Ectodermal cell (in vitro differentiated cells): ENCODE data around the gene NLGN2.
A peak's percentile ranks its signal among the peaks of the same experiment; 100 is the strongest.

ENCODE experiments used
- H3K27ac ChIP-seq: 2 replicates; pipeline ENCODE4 v1.7.0; 2013; ENCODE audit warnings: mild to moderate bottlenecking, low read depth, low read length; ENCODE audit not compliant: insufficient read depth, poor library complexity, severe bottlenecking
- H3K27me3 ChIP-seq: 2 replicates; pipeline ENCODE4 v1.7.0; 2013; ENCODE audit warnings: mild to moderate bottlenecking, low read length; ENCODE audit not compliant: insufficient read depth, control insufficient read depth, poor library complexity, severe bottlenecking
- H3K36me3 ChIP-seq: one replicate; pipeline ENCODE4 v1.7.0; 2013; ENCODE audit warnings: low read length; ENCODE audit not compliant: control insufficient read depth, insufficient read depth
- H3K4me1 ChIP-seq: one replicate; pipeline ENCODE4 v1.7.0; 2013; ENCODE audit warnings: low read length; ENCODE audit not compliant: control insufficient read depth, insufficient read depth
- H3K4me3 ChIP-seq: 2 replicates; pipeline ENCODE4 v1.7.0; 2013; ENCODE audit warnings: low read depth, low read length, control low read depth; ENCODE audit not compliant: insufficient read depth
- H3K9me3 ChIP-seq: 2 replicates; pipeline ENCODE4 v1.7.0; 2013; ENCODE audit warnings: mild to moderate bottlenecking, low read length, moderate library complexity; ENCODE audit not compliant: control insufficient read depth
- WGBS, 2 experiments: methylation state at CpG; one replicate each; pipeline ENCODE4 v1.1.7; 2013; ENCODE audit warnings: missing lambda C conversion rate in 2 of 2; 5-methylcytosine and 5-hydroxymethylcytosine counted together

NLGN2 gene

GRCh38 chr17:7379134-7379533 lies 28.5 kb upstream of the NLGN2 start:
- Histone ChIP-seq H3K27me3 (peaks cover 50% of the 10 kb centered on the region), H3K27ac (no peak overlapping the region), H3K4me3 (no peak overlapping the region), H3K36me3 (no peaks in the 10 kb centered on the region), H3K4me1 (no peaks in the 10 kb centered on the region), H3K9me3 (no peaks in the 10 kb centered on the region)
- 89 to 92% methylated on average over 2 of the region's 3 CpGs for WGBS, 2 experiments

- H3K9me3 ChIP-seq, result no peaks in the 10 kb centered on the region
- no peak overlapping the region for H3K27ac ChIP-seq
- WGBS, 2 experiments, result 85 to 86% methylated on average over 7 of the region's 7 CpGs
- H3K4me3 ChIP-seq, result peak overlapping the region; percentile 42
- H3K27me3 ChIP-seq, result peaks cover 57% of the 10 kb centered on the region
- peaks cover 4% of the 10 kb centered on the region for H3K4me1 ChIP-seq
- no peaks in the 10 kb centered on the region for H3K36me3 ChIP-seq
Observed at GRCh38 chr17:7380321-7380720, 27.3 kb upstream of the NLGN2 start.

GRCh38 chr17:7380855-7381683 lies 26.6 kb upstream of the NLGN2 start, which contains the start of gene TNK1:
Gene TNK1 (plus strand): TSS chr17:7381089. CDS start chr17:7382927, 1,838 bp downstream.
- WGBS, 2 experiments, result 4% methylated on average over 48 to 52 of the region's 52 CpGs
- H3K4me3 ChIP-seq, result peak within 1 kb of the TSS; percentile 42
- H3K27me3 ChIP-seq, result peaks cover 57% of the 10 kb centered on the region
- no peaks in the 10 kb centered on the region for H3K9me3 ChIP-seq
- peaks cover 4% of the 10 kb centered on the region for H3K4me1 ChIP-seq
- H3K27ac ChIP-seq, result no peak within 1 kb of the TSS
- H3K36me3 ChIP-seq, result no peaks in the 10 kb centered on the region

DNA sequence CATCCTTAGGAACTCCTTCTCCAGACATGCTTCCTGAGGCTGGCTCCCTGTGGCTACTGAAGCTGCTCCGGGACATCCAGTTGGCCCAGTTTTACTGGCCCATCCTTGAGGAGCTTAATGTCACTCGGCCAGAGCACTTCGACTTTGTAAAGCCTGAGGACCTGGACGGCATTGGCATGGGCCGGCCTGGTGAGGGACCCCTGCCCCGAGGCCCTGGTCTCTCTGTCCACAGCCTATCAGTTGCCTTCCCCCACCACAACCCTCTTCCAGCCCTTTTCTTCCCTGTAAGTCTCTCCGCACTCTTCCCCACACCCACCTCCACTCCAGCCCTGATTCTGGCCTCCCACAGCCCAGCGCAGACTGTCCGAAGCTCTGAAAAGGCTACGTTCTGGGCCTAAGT lies 24.7 kb upstream of the NLGN2 start:
- Histone ChIP-seq H3K4me3 (no peak overlapping the region), H3K27me3 (peaks cover 57% of the 10 kb centered on the region)
- 89% methylated on average over 10 of the region's 10 CpGs for WGBS, 2 experiments

GRCh38 chr17:7383371-7383741 lies 24.3 kb upstream of the NLGN2 start:
- 90 to 91% methylated on average over 11 of the region's 11 CpGs for WGBS, 2 experiments
- Histone ChIP-seq H3K27ac (no peak overlapping the region), H3K4me1 (peaks cover 4% of the 10 kb centered on the region), H3K36me3 (no peaks in the 10 kb centered on the region), H3K27me3 (peaks cover 57% of the 10 kb centered on the region), H3K9me3 (no peaks in the 10 kb centered on the region), H3K4me3 (no peak overlapping the region)

More for the DNA sequence above, 24.7 kb upstream of the NLGN2 start:
- no peak overlapping the region for H3K27ac ChIP-seq
- H3K36me3 ChIP-seq, result no peaks in the 10 kb centered on the region
- H3K4me1 ChIP-seq, result peaks cover 4% of the 10 kb centered on the region
- no peaks in the 10 kb centered on the region for H3K9me3 ChIP-seq

DNA sequence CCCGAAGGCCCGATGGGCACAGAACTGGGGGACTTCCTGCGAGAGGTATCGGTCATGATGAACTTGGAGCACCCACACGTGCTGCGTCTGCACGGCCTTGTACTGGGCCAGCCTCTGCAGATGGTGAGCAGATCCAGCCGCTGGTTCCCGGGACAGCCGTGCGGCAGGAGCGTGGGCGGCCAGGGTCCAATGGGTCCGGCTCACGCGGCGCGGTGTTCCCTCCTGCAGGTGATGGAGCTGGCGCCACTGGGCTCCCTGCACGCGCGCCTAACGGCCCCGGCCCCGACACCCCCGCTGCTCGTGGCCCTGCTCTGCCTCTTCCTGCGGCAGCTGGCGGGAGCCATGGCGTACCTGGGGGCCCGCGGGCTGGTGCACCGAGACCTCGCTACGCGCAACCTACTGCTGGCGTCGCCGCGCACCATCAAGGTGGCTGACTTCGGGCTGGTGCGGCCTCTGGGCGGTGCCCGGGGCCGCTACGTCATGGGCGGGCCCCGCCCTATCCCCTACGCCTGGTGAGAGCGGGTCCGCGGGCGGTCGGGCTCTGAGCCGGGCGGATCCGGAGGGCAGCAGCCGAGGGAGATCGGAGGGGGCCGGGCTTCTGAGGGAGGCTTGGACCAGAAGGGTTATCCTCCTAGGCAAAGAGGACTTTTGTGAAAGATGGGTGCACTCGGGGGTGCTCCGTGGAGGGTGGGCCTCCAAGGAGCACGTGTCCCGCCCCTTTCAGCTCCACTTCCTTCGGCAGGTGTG lies 23.7 kb upstream of the NLGN2 start:
- Histone ChIP-seq H3K27me3 (peaks cover 57% of the 10 kb centered on the region), H3K4me3 (peak overlapping the region; percentile 42), H3K27ac (no peak overlapping the region), H3K36me3 (no peaks in the 10 kb centered on the region), H3K9me3 (no peaks in the 10 kb centered on the region), H3K4me1 (peaks cover 4% of the 10 kb centered on the region)
- WGBS, 2 experiments, result 17 to 18% methylated on average over 65 of the region's 65 CpGs

DNA sequence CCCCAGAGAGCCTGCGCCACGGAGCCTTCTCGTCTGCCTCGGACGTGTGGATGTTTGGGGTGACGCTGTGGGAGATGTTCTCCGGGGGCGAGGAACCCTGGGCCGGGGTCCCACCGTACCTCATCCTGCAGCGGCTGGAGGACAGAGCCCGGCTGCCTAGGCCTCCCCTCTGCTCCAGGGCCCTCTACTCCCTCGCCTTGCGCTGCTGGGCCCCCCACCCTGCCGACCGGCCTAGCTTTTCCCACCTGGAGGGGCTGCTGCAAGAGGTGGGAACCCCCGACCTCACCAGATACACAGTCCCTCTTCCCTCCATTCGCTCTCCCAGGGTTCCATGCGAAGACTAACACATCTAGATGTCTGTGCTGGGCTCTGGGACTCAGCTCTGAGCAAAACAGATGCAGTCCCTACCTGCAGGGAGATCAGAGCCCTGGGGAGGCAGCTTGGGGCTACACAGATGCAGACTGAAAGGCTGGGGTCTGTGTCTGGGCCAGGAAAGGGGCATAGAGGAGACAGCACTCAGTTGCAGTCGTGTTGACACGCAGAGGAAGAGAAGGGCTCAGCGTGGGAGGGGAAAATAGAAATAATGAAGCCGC lies 23.1 kb upstream of the NLGN2 start:
- no peaks in the 10 kb centered on the region for H3K9me3 ChIP-seq
- peak overlapping the region; percentile 42 for H3K4me3 ChIP-seq
- H3K4me1 ChIP-seq, result peaks cover 4% of the 10 kb centered on the region
- no peak overlapping the region for H3K27ac ChIP-seq
- WGBS, 2 experiments, result 55 to 57% methylated on average over 23 of the region's 23 CpGs
- no peaks in the 10 kb centered on the region for H3K36me3 ChIP-seq
- peaks cover 53% of the 10 kb centered on the region for H3K27me3 ChIP-seq

- peaks cover 10% of the 10 kb centered on the region for H3K27me3 ChIP-seq
- WGBS, 2 experiments, result 95 to 96% methylated on average over 10 of the region's 10 CpGs
- H3K9me3 ChIP-seq, result no peaks in the 10 kb centered on the region
Observed at GRCh38 chr17:7388856-7389255, 18.8 kb upstream of the NLGN2 start.

DNA sequence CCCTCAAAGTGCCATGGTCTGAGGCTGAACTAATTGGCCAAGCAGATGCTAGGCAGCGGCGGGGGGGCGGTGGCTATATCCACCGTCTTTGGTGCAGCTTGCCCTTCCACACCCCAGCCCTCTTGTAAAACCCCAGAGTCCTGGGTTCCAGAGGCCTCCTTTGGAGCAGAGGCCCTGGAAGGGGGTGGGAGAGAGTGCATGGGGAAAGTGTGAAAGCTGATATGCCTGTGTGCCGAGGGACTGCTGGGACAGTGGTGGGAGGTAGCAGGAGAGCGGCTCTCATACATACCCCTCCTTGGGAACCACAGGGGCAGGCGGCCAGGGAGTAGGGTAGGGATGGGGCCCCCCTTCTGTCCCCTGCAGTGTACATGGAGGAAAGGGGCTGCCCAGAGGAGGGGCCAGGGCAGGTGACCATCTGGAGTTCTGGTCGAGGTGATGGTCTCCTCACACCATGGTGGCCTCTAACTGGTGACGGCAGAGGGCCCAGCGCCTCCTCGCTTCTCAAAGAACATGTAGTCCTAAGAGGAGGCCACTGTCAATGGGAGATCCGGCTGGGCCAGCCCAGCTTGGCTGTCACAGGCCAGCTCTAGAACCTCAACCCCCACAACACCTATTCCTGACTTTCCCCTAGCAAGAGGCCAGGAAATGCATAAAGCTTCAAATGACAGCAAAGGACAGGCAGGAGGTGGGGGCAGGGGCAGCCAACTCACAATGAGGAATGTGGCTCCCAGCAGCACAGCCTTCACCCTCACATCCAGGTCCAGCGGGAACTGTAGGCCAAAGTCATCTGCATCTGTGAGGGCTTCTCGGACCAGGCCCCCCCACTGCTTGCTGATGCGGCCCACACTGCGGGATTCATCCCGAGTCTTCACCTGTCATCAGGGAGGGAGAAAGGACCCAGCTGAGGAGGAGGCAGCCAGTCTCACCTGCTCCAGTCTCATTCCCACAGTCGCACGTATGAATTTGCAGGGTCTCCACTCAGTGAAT lies 17.4 kb upstream of the NLGN2 start:
- Histone ChIP-seq H3K4me1 (no peaks in the 10 kb centered on the region), H3K27me3 (no peaks in the 10 kb centered on the region), H3K36me3 (peaks cover 6% of the 10 kb centered on the region), H3K27ac (no peak overlapping the region), H3K9me3 (no peaks in the 10 kb centered on the region), H3K4me3 (no peak overlapping the region)
- WGBS, 2 experiments, result 77 to 80% methylated on average over 18 to 19 of the region's 19 CpGs

More at GRCh38 chr17:7388856-7389255, 18.8 kb upstream of the NLGN2 start:
- peaks cover 6% of the 10 kb centered on the region for H3K36me3 ChIP-seq
- no peak overlapping the region for H3K4me3 ChIP-seq
- no peak overlapping the region for H3K27ac ChIP-seq
- peaks cover 4% of the 10 kb centered on the region for H3K4me1 ChIP-seq
